Uterus (tissue), 4 donors: ENCODE results near the gene DTD1. TPM values are rescaled to one million over a fixed set of nuclear protein-coding genes. Genes with fewer than 3 reads are reported as not detected.

Experiments used
- DNase-seq, 2 donors: peaks; one replicate each; pipeline ENCODE4 v3.0.0-alpha.2; 2019 to 2020
- H3K27ac ChIP-seq, 2 donors: fragments of 200-600 bp; sonication (generic); 1 replicate in 1 of 2; 2 replicates in 1 of 2; pipeline ENCODE4 v1.5.1; 2016 to 2018
- H3K27me3 ChIP-seq, 2 donors: fragments of 200-600 bp; sonication (generic); one replicate each; pipeline ENCODE4 v1.5.1; 2018 to 2019; ENCODE audit warnings: control low read depth in 1 of 2
- H3K36me3 ChIP-seq, 2 donors: fragments of 200-600 bp; sonication (generic); one replicate each; pipeline ENCODE4 v1.5.1; 2019; ENCODE audit warnings: control low read depth in 1 of 2
- H3K4me1 ChIP-seq, 2 donors: fragments of 200-600 bp; sonication (generic); one replicate each; pipeline ENCODE4 v1.5.1; 2018 to 2019; ENCODE audit warnings: control low read depth in 1 of 2
- H3K4me3 ChIP-seq, 2 donors: fragments of 200-600 bp; sonication (generic); 1 replicate in 1 of 2; 2 replicates in 1 of 2; pipeline ENCODE4 v1.5.1; 2018 to 2019; ENCODE audit warnings: mild to moderate bottlenecking in 1 of 2
- H3K9me3 ChIP-seq, 2 donors: fragments of 200-600 bp; sonication (generic); one replicate each; pipeline ENCODE4 v1.5.1; 2019; ENCODE audit warnings: control low read depth in 1 of 2
- POLR2A ChIP-seq, 2 donors: fragments of 450-650 bp; IDR thresholded peaks; one replicate each; pipeline ENCODE4 v1.6.1; 2016; ENCODE audit warnings: antibody characterized with exemption in 2 of 2, mild to moderate bottlenecking in 1 of 2, moderate library complexity in 1 of 2
- intact Hi-C: fragments of 100-400 bp; cut with DNase I; formaldehyde crosslinking; loops from one replicate; pipeline ENCODE4 v1.15.1; 2023; ENCODE audit warnings: low total_unique reads
- total RNA-seq, 4 donors: library from RNA; depleted of rRNA in 3 of 4; stranded (reverse); fragments of >200 nt in 3 of 4; gene quantifications; one replicate each; pipeline versions ENCODE4 v1.1.0 to v1.2.4, GENCODE V29; 2014 to 2023
- TF ChIP-seq, protein P1 (sequence below), 4 experiments: fragments of 200-600 bp in 2 of 4; fragments of 450-650 bp in 2 of 4; sonication (generic) in 2 of 4; IDR thresholded peaks; one replicate each; pipeline ENCODE4 v1.5.1; 2016 to 2019; ENCODE audit warnings: antibody characterized with exemption in 4 of 4, mild to moderate bottlenecking in 2 of 4, moderate library complexity in 1 of 4
- donor health status: DM: yes; HTN: yes; CAD: no.

Gene DTD1
- total RNA-seq, 4 donors from 2014 or later: 23.4 to 38.3 (median 30.7) TPM

DNA sequence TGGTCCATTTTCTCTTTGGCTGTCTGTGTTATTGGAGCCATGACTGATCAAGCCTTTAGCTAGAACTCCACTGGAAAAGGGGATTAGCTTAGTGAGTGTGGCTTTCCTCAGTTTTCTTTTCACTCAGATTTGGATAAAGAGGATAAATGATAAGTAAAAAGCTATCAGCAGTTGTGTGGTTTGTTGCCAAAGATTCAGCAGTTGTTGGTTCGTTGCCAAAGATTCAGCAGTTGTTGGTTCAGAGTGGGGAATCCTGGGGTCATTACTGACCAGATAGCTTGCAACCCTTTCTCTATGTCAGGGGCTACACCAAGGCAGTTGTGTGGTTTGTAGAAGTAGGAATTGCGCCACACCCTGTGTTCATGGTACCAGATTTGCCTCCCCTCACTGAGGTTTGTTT is 118.1 kb downstream of the DTD1 start:
- Histone ChIP-seq H3K27ac (peak overlapping the region in 1 of 2 donors; percentile 1), H3K9me3 (no peaks in the 10 kb centered on the region), H3K36me3 (no peaks in the 10 kb centered on the region), H3K4me1 (peaks cover 0 to 6% of the 10 kb centered on the region in 2 donors), H3K27me3 (no peaks in the 10 kb centered on the region), H3K4me3 (no peak overlapping the region)
- DNase-seq: no peak
- intact Hi-C loops: no loop called here
- TF ChIP-seq, protein P1, sequence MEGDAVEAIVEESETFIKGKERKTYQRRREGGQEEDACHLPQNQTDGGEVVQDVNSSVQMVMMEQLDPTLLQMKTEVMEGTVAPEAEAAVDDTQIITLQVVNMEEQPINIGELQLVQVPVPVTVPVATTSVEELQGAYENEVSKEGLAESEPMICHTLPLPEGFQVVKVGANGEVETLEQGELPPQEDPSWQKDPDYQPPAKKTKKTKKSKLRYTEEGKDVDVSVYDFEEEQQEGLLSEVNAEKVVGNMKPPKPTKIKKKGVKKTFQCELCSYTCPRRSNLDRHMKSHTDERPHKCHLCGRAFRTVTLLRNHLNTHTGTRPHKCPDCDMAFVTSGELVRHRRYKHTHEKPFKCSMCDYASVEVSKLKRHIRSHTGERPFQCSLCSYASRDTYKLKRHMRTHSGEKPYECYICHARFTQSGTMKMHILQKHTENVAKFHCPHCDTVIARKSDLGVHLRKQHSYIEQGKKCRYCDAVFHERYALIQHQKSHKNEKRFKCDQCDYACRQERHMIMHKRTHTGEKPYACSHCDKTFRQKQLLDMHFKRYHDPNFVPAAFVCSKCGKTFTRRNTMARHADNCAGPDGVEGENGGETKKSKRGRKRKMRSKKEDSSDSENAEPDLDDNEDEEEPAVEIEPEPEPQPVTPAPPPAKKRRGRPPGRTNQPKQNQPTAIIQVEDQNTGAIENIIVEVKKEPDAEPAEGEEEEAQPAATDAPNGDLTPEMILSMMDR (IDR thresholded peaks at IDR 0.05): no peak
- no peak for TF ChIP-seq POLR2A (IDR thresholded peaks at IDR 0.05)

DNA sequence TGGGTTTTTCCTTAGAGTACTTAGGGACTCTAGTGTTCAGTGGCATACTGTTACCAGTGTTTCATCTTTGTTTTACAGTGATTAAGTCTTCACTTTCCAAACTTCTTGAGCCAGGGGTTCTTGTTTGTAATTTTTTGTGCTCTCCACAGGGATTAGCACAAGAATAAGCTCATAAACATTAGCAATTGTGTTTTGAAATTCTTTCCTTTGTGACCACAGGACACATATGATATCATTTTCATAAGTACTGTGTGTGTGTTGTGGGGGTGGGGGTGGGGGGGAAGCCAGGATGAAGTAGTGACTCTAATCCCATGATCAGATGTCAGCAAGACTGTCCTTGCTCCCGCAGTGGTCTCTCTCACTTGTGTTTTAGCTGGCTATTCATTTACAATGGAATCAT is 124.3 kb downstream of the DTD1 start:
- H3K27ac ChIP-seq: no peak overlapping the region
- H3K36me3 ChIP-seq: no peaks in the 10 kb centered on the region
- H3K27me3 ChIP-seq: no peaks in the 10 kb centered on the region
- intact Hi-C loops: no loop called here
- no peaks in the 10 kb centered on the region for H3K4me1 ChIP-seq
- no peak for DNase-seq
- H3K4me3 ChIP-seq: no peak overlapping the region
- TF ChIP-seq POLR2A (IDR thresholded peaks at IDR 0.05): no peak
- TF ChIP-seq, protein P1 (IDR thresholded peaks at IDR 0.05): no peak
- H3K9me3 ChIP-seq: no peaks in the 10 kb centered on the region

DNA sequence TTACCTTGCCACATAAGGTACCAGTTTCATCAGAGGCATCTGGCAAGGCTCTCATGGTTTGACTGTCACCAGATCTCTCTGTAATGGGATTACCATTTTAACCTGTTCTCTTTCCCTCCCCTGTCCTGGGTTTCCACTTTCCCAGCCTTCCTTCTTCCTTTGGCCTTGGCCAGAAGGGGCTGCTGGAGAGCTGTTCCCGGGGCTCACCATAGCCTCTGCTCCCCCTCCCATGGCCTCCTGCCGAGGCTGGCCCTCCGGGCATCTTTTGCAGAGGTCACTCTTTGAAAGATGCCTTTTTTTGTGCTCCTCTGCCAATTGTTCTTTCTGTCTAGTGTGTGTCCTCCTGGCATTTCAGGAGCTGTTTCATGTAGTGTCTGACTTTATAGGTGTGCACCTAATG is 125.0 kb downstream of the DTD1 start:
- Histone ChIP-seq H3K4me3 (no peak overlapping the region), H3K27ac (no peak overlapping the region), H3K27me3 (no peaks in the 10 kb centered on the region), H3K9me3 (no peaks in the 10 kb centered on the region), H3K36me3 (no peaks in the 10 kb centered on the region), H3K4me1 (no peaks in the 10 kb centered on the region)
- intact Hi-C loops: no loop called here
- DNase-seq: no peak
- TF ChIP-seq, protein P1 (IDR thresholded peaks at IDR 0.05): no peak
- no peak for TF ChIP-seq POLR2A (IDR thresholded peaks at IDR 0.05)

DNA sequence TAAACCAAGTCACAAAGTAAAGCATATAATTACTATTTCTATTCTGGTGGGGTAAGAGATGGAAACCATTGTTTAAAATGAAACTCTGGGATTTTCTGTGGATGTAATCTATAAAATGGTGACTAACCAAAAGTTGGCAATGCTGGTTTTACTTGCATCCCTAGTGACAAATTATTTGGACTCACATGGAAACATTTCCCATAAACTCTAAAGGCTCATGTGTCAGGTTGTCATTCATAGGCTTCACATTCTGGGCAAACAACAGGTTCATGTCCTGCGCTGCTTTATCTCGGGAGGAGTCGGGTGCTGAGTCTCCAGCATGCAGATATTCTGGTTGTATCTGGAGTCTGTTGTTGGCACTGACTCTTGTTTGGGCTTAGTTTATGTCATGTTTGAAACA is 127.7 kb downstream of the DTD1 start:
- Histone ChIP-seq H3K36me3 (no peaks in the 10 kb centered on the region), H3K4me1 (no peaks in the 10 kb centered on the region), H3K27me3 (no peaks in the 10 kb centered on the region), H3K9me3 (no peaks in the 10 kb centered on the region), H3K27ac (peak overlapping the region in 1 of 2 donors; percentile 68), H3K4me3 (no peak overlapping the region)
- no peak for DNase-seq
- TF ChIP-seq, protein P1 (IDR thresholded peaks at IDR 0.05): no peak
- no peak for TF ChIP-seq POLR2A (IDR thresholded peaks at IDR 0.05)
- intact Hi-C loops: no loop called here

DNA sequence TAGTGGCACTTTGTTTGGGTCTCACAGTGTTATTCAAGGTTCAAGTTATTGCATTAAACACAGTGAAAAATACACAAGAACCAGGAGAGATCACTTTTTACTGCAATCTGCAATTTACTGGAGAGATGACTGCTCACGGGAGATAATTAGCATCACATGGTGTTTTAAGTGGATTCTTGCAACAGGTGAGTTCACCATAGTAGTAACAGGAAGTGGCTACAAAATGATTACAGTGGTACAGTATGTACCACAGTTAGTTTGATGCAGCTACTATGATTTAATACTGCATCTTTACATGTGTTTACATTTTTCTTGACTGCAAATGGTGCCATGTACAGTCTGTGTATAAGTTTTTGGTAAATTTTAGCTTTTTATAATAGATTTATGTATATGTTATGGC is 129.2 kb downstream of the DTD1 start:
- intact Hi-C loops: no loop called here

More for the DNA sequence above, 129.2 kb downstream of the DTD1 start:
- no peak overlapping the region for H3K4me3 ChIP-seq
- TF ChIP-seq, protein P1 (IDR thresholded peaks at IDR 0.05): no peak
- no peak for TF ChIP-seq POLR2A (IDR thresholded peaks at IDR 0.05)
- no peaks in the 10 kb centered on the region for H3K27me3 ChIP-seq
- no peaks in the 10 kb centered on the region for H3K4me1 ChIP-seq
- no peak overlapping the region for H3K27ac ChIP-seq
- H3K36me3 ChIP-seq: no peaks in the 10 kb centered on the region
- H3K9me3 ChIP-seq: no peaks in the 10 kb centered on the region
- DNase-seq: no peak
